K562 (cell line): ENCODE measurements around the gene TMEM151A. TPM values are rescaled to one million over a fixed set of nuclear protein-coding genes. Genes with fewer than 3 reads are reported as not detected.

Experiments used
- ATAC-seq: fragments of 200-7000 bp; cut with Tn5 transposase; 3 replicates; pipeline ENCODE4 v1.9.1; 2020; ENCODE audit warnings: moderate library complexity
- BruUV-seq: library from RNA; stranded (reverse); fragments of 400-500 nt; replicated peaks from 2 replicates; lab custom pipeline; 2021; lab: Mats Ljungman, UMichigan
- CTCF ChIA-PET: fragments of 300-600 bp; formaldehyde crosslinking; extraction: SDS; loops from one replicate; lab custom pipeline; 2021; ENCODE audit warnings: low intra/inter-chr PET ratio; lab: Yijun Ruan, JAX
- POLR2A ChIA-PET: fragments of 300-600, 350-650 bp; sonication (Branson Sonifier 250); formaldehyde crosslinking; extraction: SDS; loops from one replicate; lab custom pipeline; 2021; ENCODE audit warnings: antibody characterized with exemption, inconsistent platforms; lab: Yijun Ruan, JAX
- DNase-seq, 4 experiments: peaks; one replicate each; pipeline versions ENCODE4 v3.0.0 to v3.0.0-alpha.2; 2011 to 2018; ENCODE audit warnings: low spot score in 3 of 4, mixed read lengths in 3 of 4; ENCODE audit errors: extremely low read depth in 1 of 4
- FAIRE-seq: peaks from 2 replicates; lab custom pipeline; 2011; peaks lifted over from hg19 to GRCh38; lab: Jason Lieb, UNC
- H2AFZ ChIP-seq: 2 replicates; pipeline ENCODE4 v1.6.0; 2011; ENCODE audit warnings: low read depth, low read length, control low read depth, inconsistent platforms
- H3K27ac ChIP-seq: fragments of 200-600 bp; 3 replicates; pipeline ENCODE4 v1.8.0; 2011; ENCODE audit warnings: low read depth, mild to moderate bottlenecking, control low read depth, inconsistent platforms, low read length, moderate library complexity, mixed read lengths; ENCODE audit errors: extremely low read depth
- H3K27me3 ChIP-seq, 2 experiments: fragments of 300-600 bp in 1 of 2; 2 replicates in 1 of 2; 3 replicates in 1 of 2; pipeline versions ENCODE4 v1.6.0 to v1.8.0; 2011; ENCODE audit warnings: inconsistent platforms in 2 of 2, low read length in 2 of 2, mild to moderate bottlenecking in 1 of 2, mixed read lengths in 1 of 2, moderate library complexity in 1 of 2; ENCODE audit not compliant: control insufficient read depth in 2 of 2, insufficient read depth in 2 of 2
- H3K36me3 ChIP-seq: fragments of 300-600 bp; 3 replicates; pipeline ENCODE4 v1.8.0; 2011; ENCODE audit warnings: mild to moderate bottlenecking, low read length, inconsistent platforms; ENCODE audit not compliant: control insufficient read depth, insufficient read depth
- H3K4me1 ChIP-seq, 2 experiments: fragments of 200-600 bp in 1 of 2; replicated peaks in 1 of 2; 2 replicates in 1 of 2; 3 replicates in 1 of 2; pipeline versions ENCODE4 v1.5.1 to v1.8.0; 2011; ENCODE audit warnings: inconsistent platforms in 2 of 2, low read length in 2 of 2, mild to moderate bottlenecking in 1 of 2, mixed read lengths in 1 of 2, moderate library complexity in 1 of 2; ENCODE audit not compliant: control insufficient read depth in 2 of 2, insufficient read depth in 2 of 2
- H3K4me2 ChIP-seq: 2 replicates; pipeline ENCODE4 v1.6.1; 2011; ENCODE audit warnings: low read length, control low read depth, inconsistent platforms, mixed read lengths; ENCODE audit not compliant: insufficient read depth
- H3K4me3 ChIP-seq: fragments of 200-600 bp; sonication (generic), shearing (Covaris generic); 2 replicates; pipeline ENCODE4 v1.5.1; 2016; ENCODE audit warnings: control low read depth, inconsistent platforms
- H3K79me2 ChIP-seq: fragments of 200-600 bp; 3 replicates; pipeline ENCODE4 v1.8.0; 2011; ENCODE audit warnings: low read length, inconsistent platforms; ENCODE audit not compliant: control insufficient read depth, insufficient read depth
- H3K9ac ChIP-seq, 2 experiments: 2 replicates each; pipeline versions ENCODE4 v1.6.0 to v1.6.1; 2011; ENCODE audit warnings: low read depth in 2 of 2, low read length in 2 of 2, control low read depth in 1 of 2, inconsistent platforms in 1 of 2, mild to moderate bottlenecking in 1 of 2, mixed read lengths in 1 of 2; ENCODE audit not compliant: insufficient read depth in 1 of 2
- H3K9me1 ChIP-seq: one replicate; pipeline ENCODE4 v1.6.0; 2011; ENCODE audit warnings: inconsistent platforms, mild to moderate bottlenecking, low read length, moderate library complexity; ENCODE audit not compliant: control insufficient read depth, insufficient read depth
- H3K9me3 ChIP-seq: replicated peaks from 2 replicates; pipeline ENCODE4 v1.5.1; 2011; ENCODE audit warnings: low read depth, low read length, inconsistent platforms; ENCODE audit not compliant: control insufficient read depth, insufficient read depth
- H4K20me1 ChIP-seq: replicated peaks from 2 replicates; pipeline ENCODE4 v1.6.1; 2011; ENCODE audit warnings: low read length, inconsistent platforms, mixed read lengths; ENCODE audit not compliant: control insufficient read depth, insufficient read depth
- ARID2 ChIP-seq: fragments of 450-650 bp; IDR thresholded peaks from 2 replicates; pipeline ENCODE4 v1.6.1; 2017; ENCODE audit warnings: antibody characterized with exemption, mild to moderate bottlenecking
- ATF3 ChIP-seq, 2 experiments: fragments of 450-650 bp in 1 of 2; sonication (generic) in 1 of 2; formaldehyde crosslinking in 1 of 2; IDR thresholded peaks in 1 of 2; conservative IDR thresholded peaks in 1 of 2; 2 replicates each; pipeline versions ENCODE4 v1.6.1 to v1.8.1; 2016 to 2023; ENCODE audit warnings: mild to moderate bottlenecking in 2 of 2, moderate library complexity in 2 of 2, inconsistent platforms in 1 of 2, missing genetic modification reagents in 1 of 2
- CBFB ChIP-seq: sonication (generic); formaldehyde crosslinking; IDR thresholded peaks from 2 replicates; pipeline ENCODE4 v1.4.0; 2020; ENCODE audit warnings: mild to moderate bottlenecking, missing genetic modification reagents
- HNRNPK ChIP-seq: fragments of 200-400 bp; formaldehyde crosslinking; IDR thresholded peaks from one replicate; pipeline ENCODE4 v1.6.1; 2018; ENCODE audit warnings: mild to moderate bottlenecking, low read depth, low read length; ENCODE audit not compliant: poor library complexity, severe bottlenecking
- NR2C2 ChIP-seq, 2 experiments: fragments of 200-800 bp in 1 of 2; sonication (Bioruptor generic) in 1 of 2; sonication (generic) in 1 of 2; formaldehyde crosslinking in 1 of 2; IDR thresholded peaks; 2 replicates each; pipeline versions ENCODE4 v1.6.1 to v1.8.0; 2016 to 2022; ENCODE audit warnings: mild to moderate bottlenecking in 1 of 2, missing compliant biosample characterization in 1 of 2, missing genetic modification characterization in 1 of 2, missing genetic modification reagents in 1 of 2
- RHOXF2B ChIP-seq: fragments of 250-450 bp; sonication (Bioruptor Pico); conservative IDR thresholded peaks from 2 replicates; pipeline ENCODE4 v1.5.1; 2021
- SREBF2 ChIP-seq: sonication (generic); formaldehyde crosslinking; IDR thresholded peaks from 2 replicates; pipeline ENCODE4 v1.4.0; 2020; ENCODE audit warnings: mild to moderate bottlenecking, missing genetic modification reagents
- ZNF316 ChIP-seq: fragments of 450-650 bp; IDR thresholded peaks from 2 replicates; pipeline ENCODE4 v1.6.1; 2016
- WGBS: fragments of 100-300 bp; shearing (Covaris generic); methylation state at CpG from one replicate; pipeline ENCODE4 v1.1.6; 2016; ENCODE audit warnings: low coverage, mixed read lengths; ENCODE audit not compliant: insufficient coverage; ENCODE audit errors: missing lambda C conversion rate; 5-methylcytosine and 5-hydroxymethylcytosine counted together
- in situ Hi-C: fragments of 300-500 bp; cut with MboI; formaldehyde crosslinking; loops from 4 replicates; pipeline ENCODE4 v1.15.0; 2018; ENCODE audit warnings: inconsistent platforms, mixed read lengths
- intact Hi-C: fragments of 100-400 bp; cut with micrococcal nuclease; formaldehyde crosslinking; loops from 2 replicates; pipeline ENCODE4 v1.14.2; 2022
- polyA plus RNA-seq, 8 experiments: library from polyadenylated mRNA; depleted of rRNA in 4 of 8; stranded (reverse) in 5 of 8; unstranded in 3 of 8; fragments of >200 nt; fragmentation: Nextera tagmentation in 2 of 8; fragmentation: Illumina TruSeq in 1 of 8; extraction: Ambion mirVana in 2 of 8; extraction: Trizol in 1 of 8; gene quantifications; 2 replicates each; pipeline versions ENCODE4 v1.2.1 to v1.2.3, GENCODE V29; 2011 to 2014; ENCODE audit warnings: inconsistent platforms in 1 of 8, missing spikeins in 1 of 8
- total RNA-seq, 7 experiments: library from RNA; depleted of rRNA in 6 of 7; stranded (reverse); fragments of >200 nt in 6 of 7; fragmentation: Illumina TruSeq in 2 of 7; extraction: Trizol in 2 of 7; gene quantifications; 2 replicates each; pipeline versions ENCODE4 v1.2.1 to v1.2.3, GENCODE V29; 2011 to 2021; ENCODE audit warnings: low replicate concordance in 1 of 7

The TMEM151A gene
- total and polyA plus RNA-seq, 9 of the 15 experiments (the other 6 are each of a cell fraction or from before 2014, with no cell fraction given) = not detected

- TF ChIP-seq ATF3 (IDR thresholded peaks at IDR 0.05) = peak; percentile 72
- TF ChIP-seq ATF3 (CRISPR knock-in tag; conservative IDR thresholded peaks at IDR 0.05) = no peak
- TF ChIP-seq ZNF316 = peak; percentile 44; the same call in 1 of the 2 replicates
Observed at GRCh38 chr11:66317723-66318599, 26.3 kb downstream of the TMEM151A start (continued).

GRCh38 chr11:66318600-66318970 lies 26.9 kb downstream of the TMEM151A start:
- H3K9ac ChIP-seq = no peak overlapping the region
- intact Hi-C loops (no loop called here), in situ Hi-C loops (no loop called here)
- no peaks in the 10 kb centered on the region for H3K27me3 ChIP-seq
- no peak for DNase-seq
- no peak for FAIRE-seq
- peaks cover 0 to 52% of the 10 kb centered on the region in 2 experiments; a peak in 3 of 5 replicates for H3K4me1 ChIP-seq
- H3K79me2 ChIP-seq = no peaks in the 10 kb centered on the region
- no peaks in the 10 kb centered on the region for H3K36me3 ChIP-seq
- no TSS peak for BruUV-seq
- no peaks in the 10 kb centered on the region for H4K20me1 ChIP-seq
- ChIA-PET POLR2A (interaction anchor here (0.6 to 1.0 kb wide), 2 partner anchors 15 to 17 kb away, joined by 3 read pairs; no protein-coding TSS in a partner anchor), CTCF (no interaction called here)
- no peak for TF ChIP-seq CBFB
- TF ChIP-seq HNRNPK = no peak
- no peak for TF ChIP-seq NR2C2 (CRISPR knock-in tag; IDR thresholded peaks at IDR 0.05)
- TF ChIP-seq NR2C2 (tag; IDR thresholded peaks at IDR 0.05) = no peak
- TF ChIP-seq ARID2 = no peak
- TF ChIP-seq SREBF2 (CRISPR knock-in tag) = no peak
- TF ChIP-seq RHOXF2B = no peak
- no peak overlapping the region for H3K27ac ChIP-seq
- whole genome bisulfite sequencing = 19% methylated on average over 3 of the region's 3 CpGs
- H3K4me2 ChIP-seq = no peak overlapping the region
- no peak overlapping the region for H2AFZ ChIP-seq
- no peaks in the 10 kb centered on the region for H3K9me3 ChIP-seq
- H3K4me3 ChIP-seq = no peak overlapping the region
- no peaks in the 10 kb centered on the region for H3K9me1 ChIP-seq
- no peak for ATAC-seq
